BLaER1 (cell line): ENCODE measurements around the gene CYP2C19.
"Not testable (repeated sequence)": the region's sequence is repeated elsewhere in the genome, so short reads cannot be mapped to it uniquely, and the experiment has no call there.

ENCODE experiments used
- H3K27ac ChIP-seq: shearing (Covaris generic); formaldehyde crosslinking; 2 replicates; pipeline ENCODE4 v1.8.1; 2022
- H3K27me3 ChIP-seq: shearing (Covaris generic); formaldehyde crosslinking; 2 replicates; pipeline ENCODE4 v1.8.1; 2022
- H3K36me3 ChIP-seq: shearing (Covaris generic); formaldehyde crosslinking; 2 replicates; pipeline ENCODE4 v1.8.1; 2022
- H3K4me1 ChIP-seq: shearing (Covaris generic); formaldehyde crosslinking; 2 replicates; pipeline ENCODE4 v1.8.1; 2022
- H3K4me2 ChIP-seq: shearing (Covaris generic); formaldehyde crosslinking; 2 replicates; pipeline ENCODE4 v1.8.1; 2022
- H3K4me3 ChIP-seq: shearing (Covaris generic); formaldehyde crosslinking; 2 replicates; pipeline ENCODE4 v1.8.1; 2022
- H3K9ac ChIP-seq: shearing (Covaris generic); formaldehyde crosslinking; 2 replicates; pipeline ENCODE4 v1.8.1; 2022
- H3K9me3 ChIP-seq: shearing (Covaris generic); formaldehyde crosslinking; 2 replicates; pipeline ENCODE4 v1.8.1; 2022
- H4K20me1 ChIP-seq: shearing (Covaris generic); formaldehyde crosslinking; 2 replicates; pipeline ENCODE4 v1.8.1; 2022
- Cebpa-rat ChIP-seq: shearing (Covaris generic); IDR thresholded peaks from 2 replicates; pipeline ENCODE4 v1.8.1; 2022

The CYP2C19 gene

GRCh38 chr10:94784256-94784655 is 21.8 kb downstream of the CYP2C19 start:
- H3K27ac ChIP-seq = no peak overlapping the region
- H3K4me1 ChIP-seq = no peaks in the 10 kb centered on the region
- no peaks in the 10 kb centered on the region for H3K27me3 ChIP-seq
- no peak overlapping the region for H3K4me2 ChIP-seq
- TF ChIP-seq Cebpa-rat = no peak
- no peaks in the 10 kb centered on the region for H3K36me3 ChIP-seq
- H3K9me3 ChIP-seq = no peaks in the 10 kb centered on the region
- H4K20me1 ChIP-seq = no peaks in the 10 kb centered on the region
- no peak overlapping the region for H3K4me3 ChIP-seq
- H3K9ac ChIP-seq = no peak overlapping the region

- Histone ChIP-seq H3K4me1 (no peaks in the 10 kb centered on the region), H3K9ac (no peak overlapping the region), H3K4me2 (no peak overlapping the region), H3K36me3 (no peaks in the 10 kb centered on the region), H4K20me1 (no peaks in the 10 kb centered on the region), H3K27ac (no peak overlapping the region), H3K27me3 (no peaks in the 10 kb centered on the region), H3K9me3 (no peaks in the 10 kb centered on the region), H3K4me3 (no peak overlapping the region)
- TF ChIP-seq Cebpa-rat = no peak
Measured at GRCh38 chr10:94785211-94785610, 22.7 kb downstream of the CYP2C19 start.

GRCh38 chr10:94800551-94800950 is 38.1 kb downstream of the CYP2C19 start:
- H3K27me3 ChIP-seq, H3K4me1 ChIP-seq, H3K4me2 ChIP-seq, H3K9me3 ChIP-seq, H3K4me3 ChIP-seq, H4K20me1 ChIP-seq, H3K36me3 ChIP-seq, H3K27ac ChIP-seq, H3K9ac ChIP-seq: not testable (repeated sequence)

GRCh38 chr10:94803307-94803706 is 40.8 kb downstream of the CYP2C19 start:
- peaks cover 6% of the 10 kb centered on the region; the same call in 1 of the 2 replicates for H3K9me3 ChIP-seq
- H3K4me2 ChIP-seq = no peak overlapping the region

GRCh38 chr10:94830025-94830424 is 67.5 kb downstream of the CYP2C19 start:
- H3K4me1 ChIP-seq, H3K27ac ChIP-seq, H4K20me1 ChIP-seq, H3K36me3 ChIP-seq, H3K4me2 ChIP-seq, H3K9ac ChIP-seq, H3K27me3 ChIP-seq, H3K4me3 ChIP-seq, H3K9me3 ChIP-seq: not testable (repeated sequence)

More at GRCh38 chr10:94803307-94803706, 40.8 kb downstream of the CYP2C19 start:
- H3K9ac ChIP-seq = no peak overlapping the region
- H3K36me3 ChIP-seq = no peaks in the 10 kb centered on the region
- no peak overlapping the region for H3K27ac ChIP-seq
- H3K4me1 ChIP-seq = no peaks in the 10 kb centered on the region
- H4K20me1 ChIP-seq = no peaks in the 10 kb centered on the region
- H3K4me3 ChIP-seq = no peak overlapping the region
- TF ChIP-seq Cebpa-rat = no peak
- no peaks in the 10 kb centered on the region for H3K27me3 ChIP-seq

- no peak for TF ChIP-seq Cebpa-rat
- Histone ChIP-seq H3K27me3 (no peaks in the 10 kb centered on the region), H3K4me3 (no peak overlapping the region), H3K36me3 (no peaks in the 10 kb centered on the region), H3K9me3 (no peaks in the 10 kb centered on the region), H3K27ac (no peak overlapping the region), H3K4me1 (no peaks in the 10 kb centered on the region), H3K4me2 (no peak overlapping the region), H4K20me1 (no peaks in the 10 kb centered on the region), H3K9ac (no peak overlapping the region)
Measured at GRCh38 chr10:94846204-94846603, 83.7 kb downstream of the CYP2C19 start.

GRCh38 chr10:94850766-94851165 is 88.3 kb downstream of the CYP2C19 start:
- no peaks in the 10 kb centered on the region for H3K9me3 ChIP-seq
- H3K27ac ChIP-seq = no peak overlapping the region
- no peaks in the 10 kb centered on the region for H3K4me1 ChIP-seq
- H3K27me3 ChIP-seq = no peaks in the 10 kb centered on the region
- TF ChIP-seq Cebpa-rat = no peak
- H3K4me2 ChIP-seq = no peak overlapping the region
- H3K36me3 ChIP-seq = no peaks in the 10 kb centered on the region
- H4K20me1 ChIP-seq = no peaks in the 10 kb centered on the region
- no peak overlapping the region for H3K9ac ChIP-seq
- no peak overlapping the region for H3K4me3 ChIP-seq

- no peak overlapping the region for H3K4me2 ChIP-seq
- no peak for TF ChIP-seq Cebpa-rat
- no peaks in the 10 kb centered on the region for H4K20me1 ChIP-seq
- no peaks in the 10 kb centered on the region for H3K27me3 ChIP-seq
- no peaks in the 10 kb centered on the region for H3K4me1 ChIP-seq
- no peak overlapping the region for H3K27ac ChIP-seq
- no peak overlapping the region for H3K4me3 ChIP-seq
- H3K9ac ChIP-seq = no peak overlapping the region
- H3K9me3 ChIP-seq = no peaks in the 10 kb centered on the region
- no peaks in the 10 kb centered on the region for H3K36me3 ChIP-seq
Measured at GRCh38 chr10:94851263-94851662, 88.8 kb downstream of the CYP2C19 start.

GRCh38 chr10:94852438-94852837 is 90.0 kb downstream of the CYP2C19 start:
- TF ChIP-seq Cebpa-rat = no peak
- Histone ChIP-seq H3K4me1 (no peaks in the 10 kb centered on the region), H3K4me3 (no peak overlapping the region), H3K9me3 (no peaks in the 10 kb centered on the region), H3K9ac (no peak overlapping the region), H3K27me3 (no peaks in the 10 kb centered on the region), H4K20me1 (no peaks in the 10 kb centered on the region), H3K36me3 (no peaks in the 10 kb centered on the region), H3K27ac (no peak overlapping the region), H3K4me2 (no peak overlapping the region)

GRCh38 chr10:94853065-94853464 is 90.6 kb downstream of the CYP2C19 start:
- no peak for TF ChIP-seq Cebpa-rat
- Histone ChIP-seq H3K4me1 (no peaks in the 10 kb centered on the region), H3K27me3 (no peaks in the 10 kb centered on the region), H3K4me3 (no peak overlapping the region), H4K20me1 (no peaks in the 10 kb centered on the region), H3K27ac (no peak overlapping the region), H3K4me2 (no peak overlapping the region), H3K9ac (no peak overlapping the region), H3K9me3 (peaks cover 2% of the 10 kb centered on the region; the same call in 1 of the 2 replicates), H3K36me3 (no peaks in the 10 kb centered on the region)

- Histone ChIP-seq H3K27me3 (no peaks in the 10 kb centered on the region), H3K4me2 (no peak overlapping the region), H3K4me3 (no peak overlapping the region), H3K27ac (no peak overlapping the region), H3K36me3 (no peaks in the 10 kb centered on the region), H3K9ac (no peak overlapping the region), H4K20me1 (no peaks in the 10 kb centered on the region), H3K9me3 (peaks cover 6% of the 10 kb centered on the region; the same call in 1 of the 2 replicates), H3K4me1 (no peaks in the 10 kb centered on the region)
- no peak for TF ChIP-seq Cebpa-rat
Measured at GRCh38 chr10:94858005-94858404, 95.5 kb downstream of the CYP2C19 start.
